ENCODE measurements around the gene ZEB2. TPM values are rescaled to one million over a fixed set of nuclear protein-coding genes. Genes with fewer than 3 reads are reported as not detected.

Gene ZEB2
- total RNA-seq, 1 donor from 2014 or later: 88.5 TPM

GRCh38 chr2:144448389-144449027 is 71.4 kb downstream of the ZEB2 start:
- Mint-ChIP-seq H3K4me1 (ENCODE audit: unreplicated experiment) (peaks cover 44% of the 10 kb centered on the region), H3K36me3 (peaks cover 16% of the 10 kb centered on the region), H3K27ac (no peak overlapping the region), H3K27me3 (peaks cover 59% of the 10 kb centered on the region), H3K4me3 (no peak overlapping the region), H3K9me3 (peaks cover 11% of the 10 kb centered on the region)
- no peak for TF ChIP-seq CTCF (conservative IDR thresholded peaks at IDR 0.05)
- DNase-seq (ENCODE audit: extremely low spot score, unreplicated experiment): no peak

DNA sequence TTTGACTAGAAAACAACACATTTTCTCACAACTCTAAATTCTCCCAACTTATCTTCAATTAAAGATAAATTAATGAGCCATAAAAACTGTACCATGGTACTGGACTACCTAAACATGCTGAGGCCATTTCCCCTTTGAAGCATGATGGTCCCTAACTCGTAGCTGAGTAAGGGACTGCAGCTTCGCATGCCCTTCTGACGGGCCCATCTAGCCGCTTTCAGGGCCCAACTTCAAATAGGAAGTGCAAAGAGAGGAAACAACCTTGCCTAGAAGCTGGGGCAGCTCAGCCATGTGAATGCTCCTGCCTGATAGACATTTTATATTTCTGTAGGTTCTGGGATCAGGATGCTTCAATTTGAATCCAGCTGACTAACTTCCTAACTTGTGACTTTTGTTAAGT is 72.4 kb downstream of the ZEB2 start:
- no peak for DNase-seq (ENCODE audit: extremely low spot score, unreplicated experiment)
- Mint-ChIP-seq H3K27ac (no peak overlapping the region), H3K36me3 (peaks cover 16% of the 10 kb centered on the region), H3K4me3 (no peak overlapping the region), H3K4me1 (ENCODE audit: unreplicated experiment) (peaks cover 35% of the 10 kb centered on the region), H3K9me3 (peaks cover 11% of the 10 kb centered on the region), H3K27me3 (peaks cover 51% of the 10 kb centered on the region)
- TF ChIP-seq CTCF (conservative IDR thresholded peaks at IDR 0.05): no peak

DNA sequence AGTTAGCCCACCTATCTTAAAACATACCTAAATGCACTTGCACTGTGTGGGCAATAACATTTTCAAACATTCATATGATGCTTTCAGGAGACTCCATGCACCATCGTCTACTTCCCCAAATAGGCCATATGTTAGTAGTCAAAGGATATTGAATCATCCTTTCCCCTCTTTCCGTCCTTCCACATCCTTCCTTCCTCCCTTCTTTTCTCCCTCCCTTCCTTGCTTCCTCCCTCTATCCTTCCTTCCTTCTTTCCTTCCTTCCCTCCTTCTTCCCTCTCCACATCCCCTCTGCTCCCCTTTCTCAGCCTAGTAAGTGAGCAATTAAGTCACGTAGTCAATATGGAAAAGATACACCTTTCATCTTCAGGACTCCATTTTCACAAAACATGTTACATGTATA is 73.8 kb downstream of the ZEB2 start:
- Mint-ChIP-seq H3K9me3 (peaks cover 11% of the 10 kb centered on the region), H3K27me3 (peaks cover 42% of the 10 kb centered on the region), H3K36me3 (peaks cover 17% of the 10 kb centered on the region), H3K4me1 (ENCODE audit: unreplicated experiment) (peaks cover 38% of the 10 kb centered on the region), H3K4me3 (no peak overlapping the region), H3K27ac (no peak overlapping the region)
- DNase-seq (ENCODE audit: extremely low spot score, unreplicated experiment): no peak
- TF ChIP-seq CTCF (conservative IDR thresholded peaks at IDR 0.05): no peak

DNA sequence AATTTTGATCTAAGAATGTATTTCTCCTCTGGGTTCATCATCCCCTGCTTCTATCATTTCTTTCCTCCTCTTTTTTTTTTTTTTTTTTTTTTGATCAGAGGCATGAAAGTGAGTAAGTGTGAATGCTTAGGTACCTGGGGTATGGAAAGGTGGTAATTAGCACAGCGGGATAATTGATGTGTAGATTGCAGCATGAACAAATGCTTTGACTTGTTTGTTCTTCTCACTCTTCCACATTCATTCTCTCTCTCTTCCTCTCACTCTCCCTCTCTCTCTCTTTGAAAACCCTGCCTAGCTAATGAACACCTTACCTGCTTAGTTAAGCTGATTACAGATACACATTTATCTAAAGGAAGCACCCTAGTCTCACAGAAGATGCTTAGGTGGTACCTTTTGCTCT is 74.7 kb downstream of the ZEB2 start:
- TF ChIP-seq CTCF (conservative IDR thresholded peaks at IDR 0.05): no peak
- peaks cover 42% of the 10 kb centered on the region for H3K4me1 Mint-ChIP-seq (ENCODE audit: unreplicated experiment)
- no peak overlapping the region for H3K27ac Mint-ChIP-seq
- peaks cover 20% of the 10 kb centered on the region for H3K36me3 Mint-ChIP-seq
- no peak overlapping the region for H3K4me3 Mint-ChIP-seq
- no peak for DNase-seq (ENCODE audit: extremely low spot score, unreplicated experiment)
- peaks cover 11% of the 10 kb centered on the region for H3K9me3 Mint-ChIP-seq
- peaks cover 41% of the 10 kb centered on the region for H3K27me3 Mint-ChIP-seq

DNA sequence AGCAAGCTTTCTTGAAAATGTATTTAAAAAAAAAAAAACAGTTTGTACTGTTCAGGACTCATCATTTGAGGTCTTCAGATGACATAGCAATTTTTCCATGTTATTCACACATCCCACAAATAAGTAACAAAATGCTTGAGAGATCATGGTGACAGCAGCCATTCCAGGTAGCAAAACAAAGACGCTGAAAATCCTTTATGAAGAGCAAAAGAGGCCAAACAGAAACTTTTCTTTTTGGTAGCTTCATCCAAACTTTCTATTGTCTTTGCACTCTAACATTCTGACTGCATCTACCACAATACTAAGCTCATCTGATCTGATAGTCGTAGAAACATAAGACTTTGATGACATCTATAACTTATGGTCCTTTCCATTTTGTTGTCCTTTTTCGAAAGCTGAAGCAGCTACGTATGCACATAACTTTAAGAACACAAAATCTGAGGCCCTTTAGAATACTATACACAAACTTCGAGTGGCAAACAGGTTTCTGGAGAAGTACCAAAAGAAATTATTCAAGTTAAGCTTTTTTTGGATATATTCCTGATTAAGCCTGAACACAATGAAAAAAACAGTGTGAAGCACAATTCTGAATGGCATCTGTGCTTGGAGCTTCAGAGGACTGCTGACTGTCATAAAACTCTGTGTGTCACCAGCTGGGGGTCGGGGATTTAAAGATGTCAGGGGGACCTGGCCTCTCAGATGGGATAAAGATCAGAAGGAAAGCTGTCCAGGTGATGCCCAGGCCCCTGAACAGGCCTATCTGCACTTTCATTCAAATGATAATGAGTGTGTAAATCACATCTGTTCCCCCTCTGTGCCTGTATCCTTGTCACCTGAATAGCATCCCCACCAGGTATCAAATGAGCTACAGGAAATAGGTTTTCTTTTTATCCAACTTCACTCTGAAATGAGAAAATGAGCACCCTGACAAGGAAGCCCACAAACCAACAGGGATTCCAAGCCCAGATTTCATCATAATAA is 75.8 kb downstream of the ZEB2 start:
- H3K36me3 Mint-ChIP-seq: peaks cover 20% of the 10 kb centered on the region
- H3K27ac Mint-ChIP-seq: no peak overlapping the region
- peaks cover 11% of the 10 kb centered on the region for H3K9me3 Mint-ChIP-seq
- H3K4me1 Mint-ChIP-seq (ENCODE audit: unreplicated experiment): peaks cover 41% of the 10 kb centered on the region
- peaks cover 37% of the 10 kb centered on the region for H3K27me3 Mint-ChIP-seq
- DNase-seq (ENCODE audit: extremely low spot score, unreplicated experiment): no peak
- TF ChIP-seq CTCF (conservative IDR thresholded peaks at IDR 0.05): no peak
- H3K4me3 Mint-ChIP-seq: no peak overlapping the region

Data from type B pancreatic cell (in vitro differentiated cells).